H1 (cell line): ENCODE measurements around the gene TFPI2. TPM values are rescaled to one million over a fixed set of nuclear protein-coding genes. Genes with fewer than 3 reads are reported as not detected.

ENCODE experiments used
- BCL11A ChIP-seq, 2 experiments: IDR thresholded peaks; one replicate each; pipeline ENCODE4 v1.6.1; 2011; ENCODE audit warnings: low read depth in 2 of 2, low read length in 2 of 2, mild to moderate bottlenecking in 2 of 2
- CEBPB ChIP-seq: IDR thresholded peaks from 2 replicates; pipeline ENCODE4 v1.6.1; 2012; ENCODE audit warnings: low read depth, low read length
- CHD1 ChIP-seq: IDR thresholded peaks from 2 replicates; pipeline ENCODE4 v1.6.1; 2012; ENCODE audit warnings: low read depth, low read length, improper control_type of control experiment
- CHD2 ChIP-seq: IDR thresholded peaks from 2 replicates; pipeline ENCODE4 v1.6.1; 2012; ENCODE audit warnings: low read length, improper control_type of control experiment
- CHD7 ChIP-seq: fragments of 300-600 bp; sonication (generic); IDR thresholded peaks from 2 replicates; pipeline ENCODE4 v1.7.1; 2012; ENCODE audit warnings: low read length, moderate library complexity, mild to moderate bottlenecking, inconsistent platforms; ENCODE audit not compliant: insufficient replicate concordance
- CTBP2 ChIP-seq: IDR thresholded peaks from 2 replicates; pipeline ENCODE4 v1.7.0; 2011; ENCODE audit warnings: borderline replicate concordance, mild to moderate bottlenecking, moderate library complexity, mixed read lengths, low read length; ENCODE audit not compliant: insufficient read depth, insufficient read length
- GABPA ChIP-seq: IDR thresholded peaks from 2 replicates; pipeline ENCODE4 v1.6.1; 2011; ENCODE audit warnings: mild to moderate bottlenecking, low read length, moderate library complexity, borderline replicate concordance; ENCODE audit not compliant: insufficient read depth
- POLR2A ChIP-seq, 2 experiments: IDR thresholded peaks; 1 replicate in 1 of 2; 2 replicates in 1 of 2; pipeline ENCODE4 v1.6.1; 2011; ENCODE audit warnings: low read depth in 2 of 2, low read length in 2 of 2, mild to moderate bottlenecking in 2 of 2; ENCODE audit errors: control extremely low read depth in 1 of 2
- POU5F1 ChIP-seq: IDR thresholded peaks from 2 replicates; pipeline ENCODE4 v1.6.1; 2011; ENCODE audit warnings: low read depth, mild to moderate bottlenecking, low read length, moderate library complexity
- SP2 ChIP-seq: IDR thresholded peaks from 2 replicates; pipeline ENCODE4 v1.6.1; 2012; ENCODE audit warnings: mild to moderate bottlenecking, low read length, inconsistent platforms
- TAF7 ChIP-seq: optimal IDR thresholded peaks from 2 replicates; pipeline ENCODE3; 2011; ENCODE audit warnings: low read depth, mild to moderate bottlenecking, inconsistent platforms, low read length, moderate library complexity, borderline replicate concordance
- TBP ChIP-seq: IDR thresholded peaks from 2 replicates; pipeline ENCODE4 v1.6.1; 2011; ENCODE audit warnings: low read depth, low read length, improper control_type of control experiment
- polyA plus RNA-seq, 7 experiments: library from polyadenylated mRNA; depleted of rRNA in 3 of 7; stranded (reverse) in 5 of 7; unstranded in 2 of 7; fragments of >200 nt in 5 of 7; fragments of 200-250 nt in 2 of 7; gene quantifications; 1 replicate in 5 of 7; 2 replicates in 1 of 7; 4 replicates in 1 of 7; pipeline versions ENCODE4 v1.2.1 to v1.2.3, GENCODE V29; 2011 to 2013; ENCODE audit warnings: missing spikeins in 2 of 7, mixed read lengths in 2 of 7
- total RNA-seq: library from RNA; stranded (reverse); fragmentation: NEBNext Ultra II Directional; extraction: Animal tissue kit (Norgen Biotek cat#: 25700); gene quantifications from 2 replicates; pipeline ENCODE4 v1.2.1, GENCODE V29; 2021

TFPI2 gene
- total and polyA plus RNA-seq, 2 of the 8 experiments (the other 6 are each of a cell fraction or from before 2014, with no cell fraction given): 6.8 to 8.9 TPM

- no peak for TF ChIP-seq CHD7
- no peak for TF ChIP-seq TBP
- TF ChIP-seq GABPA: no peak
- TF ChIP-seq POU5F1: no peak
- no peak for TF ChIP-seq CHD1
- no peak for TF ChIP-seq CHD2
- TF ChIP-seq TAF7: no peak
- no peak for TF ChIP-seq BCL11A (IDR thresholded peaks at IDR 0.05; ENCODE audit: low read depth in 2 of 2, low read length in 2 of 2)
- no peak for TF ChIP-seq CEBPB
- no peak for TF ChIP-seq SP2
- no peak for TF ChIP-seq POLR2A (IDR thresholded peaks at IDR 0.05; ENCODE audit: control extremely low read depth in 1 of 2, low read depth in 2 of 2, low read length in 2 of 2)
- TF ChIP-seq CTBP2: no peak
- TF ChIP-seq, all 59 proteins: peak for 0
Measured at GRCh38 chr7:93935102-93935501, 44.5 kb upstream of the TFPI2 start (continued).
